Measurements from ENCODE around the gene STRN4. TPM values are rescaled to one million over a fixed set of nuclear protein-coding genes. Genes with fewer than 3 reads are reported as not detected.

STRN4 gene
- total RNA-seq, 1 donor from 2014 or later = 151 TPM

- peak overlapping the region in 1 of 2 donors; percentile 19 for H3K27ac ChIP-seq
Observed at GRCh38 chr19:46733690-46734292, 12.5 kb downstream of the STRN4 start.

GRCh38 chr19:46732966-46733689 lies 13.1 kb downstream of the STRN4 start:
- H3K27ac ChIP-seq = no peak overlapping the region
- intact Hi-C loops (cut with DNase I) = no loop called here
- no peak overlapping the region for H3K4me3 ChIP-seq
- peaks cover 65 to 78% of the 10 kb centered on the region in 2 donors for H3K36me3 ChIP-seq
- TF ChIP-seq CTCF (IDR thresholded peaks at IDR 0.05) = no peak
- peak in 1 of 2 donors; percentile 47 for DNase-seq (ENCODE audit: low spot score in 2 of 2)
- H3K9me3 ChIP-seq = no peaks in the 10 kb centered on the region
- no peaks in the 10 kb centered on the region for H3K4me1 ChIP-seq
- H3K27me3 ChIP-seq = no peaks in the 10 kb centered on the region

More at GRCh38 chr19:46733690-46734292, 12.5 kb downstream of the STRN4 start:
- TF ChIP-seq CTCF (IDR thresholded peaks at IDR 0.05) = no peak
- H3K4me1 ChIP-seq = peaks cover 0 to under 1% of the 10 kb centered on the region in 2 donors
- H3K27me3 ChIP-seq = no peaks in the 10 kb centered on the region
- H3K9me3 ChIP-seq = no peaks in the 10 kb centered on the region
- intact Hi-C loops (cut with DNase I) = no loop called here
- peaks cover 58 to 78% of the 10 kb centered on the region in 2 donors for H3K36me3 ChIP-seq
- DNase-seq (ENCODE audit: low spot score in 2 of 2) = no peak
- no peak overlapping the region for H3K4me3 ChIP-seq

GRCh38 chr19:46732172-46732938 lies 13.9 kb downstream of the STRN4 start:
- no peaks in the 10 kb centered on the region for H3K4me1 ChIP-seq
- peaks cover 73 to 78% of the 10 kb centered on the region in 2 donors for H3K36me3 ChIP-seq
- intact Hi-C loops (cut with DNase I) = no loop called here

GRCh38 chr19:46731584-46731983 lies 14.7 kb downstream of the STRN4 start:
- no peak for TF ChIP-seq CTCF (IDR thresholded peaks at IDR 0.05)
- Histone ChIP-seq H3K4me3 (no peak overlapping the region), H3K36me3 (peaks cover 80 to 84% of the 10 kb centered on the region in 2 donors), H3K9me3 (no peaks in the 10 kb centered on the region), H3K27ac (no peak overlapping the region), H3K4me1 (no peaks in the 10 kb centered on the region), H3K27me3 (no peaks in the 10 kb centered on the region)
- DNase-seq (ENCODE audit: low spot score in 2 of 2) = no peak
- intact Hi-C loops (cut with DNase I) = no loop called here

More at GRCh38 chr19:46732172-46732938, 13.9 kb downstream of the STRN4 start:
- Histone ChIP-seq H3K27me3 (no peaks in the 10 kb centered on the region), H3K9me3 (no peaks in the 10 kb centered on the region), H3K4me3 (no peak overlapping the region), H3K27ac (no peak overlapping the region)
- DNase-seq (ENCODE audit: low spot score in 2 of 2) = no peak
- TF ChIP-seq CTCF (IDR thresholded peaks at IDR 0.05) = no peak

- Histone ChIP-seq H3K27me3 (no peaks in the 10 kb centered on the region), H3K4me3 (no peak overlapping the region), H3K36me3 (peaks cover 85 to 89% of the 10 kb centered on the region in 2 donors), H3K27ac (no peak overlapping the region), H3K9me3 (no peaks in the 10 kb centered on the region), H3K4me1 (no peaks in the 10 kb centered on the region)
- intact Hi-C loops (cut with DNase I) = no loop called here
- no peak for TF ChIP-seq CTCF (IDR thresholded peaks at IDR 0.05)
- DNase-seq (ENCODE audit: low spot score in 2 of 2) = no peak
Observed at GRCh38 chr19:46731007-46731501, 15.2 kb downstream of the STRN4 start.
